H9 (cell line): ENCODE measurements around the gene PTMA. TPM values are rescaled to one million over a fixed set of nuclear protein-coding genes. Genes with fewer than 3 reads are reported as not detected.

Source experiments
- DNase-seq: peaks from one replicate; pipeline ENCODE4 v3.0.0-alpha.2; 2017
- H2AFZ ChIP-seq: one replicate; pipeline ENCODE4 v1.6.1; 2013; ENCODE audit warnings: mild to moderate bottlenecking, low read length, control low read depth, moderate library complexity
- H2AK5ac ChIP-seq: 2 replicates; pipeline ENCODE4 v1.6.1; 2013; ENCODE audit warnings: low read length, control low read depth, mixed read lengths; ENCODE audit not compliant: insufficient read length
- H2BK120ac ChIP-seq: one replicate; pipeline ENCODE4 v1.6.1; 2013; ENCODE audit warnings: low read depth, mild to moderate bottlenecking, low read length, control low read depth, inconsistent platforms; ENCODE audit not compliant: poor library complexity, severe bottlenecking
- H2BK12ac ChIP-seq: 2 replicates; pipeline ENCODE4 v1.6.1; 2013; ENCODE audit warnings: low read length, control low read depth, mixed read lengths, low read depth; ENCODE audit not compliant: insufficient read length
- H2BK15ac ChIP-seq: 2 replicates; pipeline ENCODE4 v1.6.1; 2013; ENCODE audit warnings: low read depth, low read length, control low read depth
- H2BK20ac ChIP-seq: one replicate; pipeline ENCODE4 v1.6.1; 2013; ENCODE audit warnings: low read depth, mild to moderate bottlenecking, low read length, control low read depth, inconsistent platforms; ENCODE audit not compliant: poor library complexity, severe bottlenecking
- H2BK5ac ChIP-seq: 2 replicates; pipeline ENCODE4 v1.6.1; 2013; ENCODE audit warnings: low read length, control low read depth, mixed read lengths; ENCODE audit not compliant: insufficient read length
- H3K14ac ChIP-seq: 2 replicates; pipeline ENCODE4 v1.6.1; 2013; ENCODE audit warnings: low read length, control low read depth; ENCODE audit not compliant: insufficient read depth
- H3K18ac ChIP-seq: 2 replicates; pipeline ENCODE4 v1.6.1; 2013; ENCODE audit warnings: low read depth, mild to moderate bottlenecking, mixed read lengths, low read length, control low read depth; ENCODE audit not compliant: insufficient read length
- H3K23ac ChIP-seq: 2 replicates; pipeline ENCODE4 v1.6.1; 2013; ENCODE audit warnings: low read length, control low read depth, mixed read lengths, low read depth; ENCODE audit not compliant: insufficient read length
- H3K23me2 ChIP-seq: 2 replicates; pipeline ENCODE4 v1.6.1; 2013; ENCODE audit warnings: low read depth, mild to moderate bottlenecking, mixed read lengths, low read length, control low read depth; ENCODE audit not compliant: insufficient read length, poor library complexity, severe bottlenecking
- H3K27ac ChIP-seq: 2 replicates; pipeline ENCODE4 v1.5.1; 2013; ENCODE audit warnings: low read length, control low read depth, mixed read lengths, low read depth; ENCODE audit not compliant: insufficient read length
- H3K27me3 ChIP-seq: 2 replicates; pipeline ENCODE4 v1.6.1; 2013; ENCODE audit warnings: low read length, control low read depth, inconsistent platforms; ENCODE audit not compliant: insufficient read depth
- H3K4ac ChIP-seq: 2 replicates; pipeline ENCODE4 v1.6.1; 2013; ENCODE audit warnings: low read depth, mild to moderate bottlenecking, control low read depth, inconsistent platforms, low read length, moderate library complexity
- H3K4me1 ChIP-seq: 2 replicates; pipeline ENCODE4 v1.6.1; 2013; ENCODE audit warnings: low read length, control low read depth, inconsistent platforms; ENCODE audit not compliant: insufficient read depth
- H3K4me2 ChIP-seq: 2 replicates; pipeline ENCODE4 v1.6.1; 2013; ENCODE audit warnings: low read length, control low read depth, mixed read lengths; ENCODE audit not compliant: insufficient read length, insufficient read depth
- H3K56ac ChIP-seq: 2 replicates; pipeline ENCODE4 v1.6.1; 2013; ENCODE audit warnings: low read depth, mild to moderate bottlenecking, mixed read lengths, low read length, control low read depth; ENCODE audit not compliant: insufficient read length
- H3K79me1 ChIP-seq: 2 replicates; pipeline ENCODE4 v1.6.1; 2013; ENCODE audit warnings: low read depth, mild to moderate bottlenecking, moderate library complexity, low read length, control low read depth, inconsistent platforms; ENCODE audit not compliant: insufficient read depth, poor library complexity, severe bottlenecking
- H3K79me2 ChIP-seq: 2 replicates; pipeline ENCODE4 v1.6.1; 2013; ENCODE audit warnings: low read length, control low read depth, inconsistent platforms; ENCODE audit not compliant: insufficient read depth
- H3K9ac ChIP-seq: 2 replicates; pipeline ENCODE4 v1.6.1; 2013; ENCODE audit warnings: low read length, control low read depth, mixed read lengths; ENCODE audit not compliant: insufficient read length; ENCODE audit errors: extremely low read depth
- H3K9me3 ChIP-seq: one replicate; pipeline ENCODE4 v1.6.1; 2013; ENCODE audit warnings: low read depth, low read length, inconsistent platforms; ENCODE audit not compliant: control insufficient read depth
- H3T11ph ChIP-seq: one replicate; pipeline ENCODE4 v1.6.1; 2013; ENCODE audit warnings: mild to moderate bottlenecking, low read length, control low read depth, inconsistent platforms
- H4K20me1 ChIP-seq: one replicate; pipeline ENCODE4 v1.6.1; 2013; ENCODE audit not compliant: control insufficient read depth, insufficient read length, insufficient read depth
- H4K5ac ChIP-seq: 2 replicates; pipeline ENCODE4 v1.6.1; 2013; ENCODE audit warnings: low read depth, mild to moderate bottlenecking, mixed read lengths, low read length, control low read depth; ENCODE audit not compliant: insufficient read length
- H4K8ac ChIP-seq: replicated peaks from 2 replicates; pipeline ENCODE4 v1.6.1; 2013; ENCODE audit warnings: low read length, control low read depth, mixed read lengths, low read depth; ENCODE audit not compliant: insufficient read length
- H4K91ac ChIP-seq: 2 replicates; pipeline ENCODE4 v1.6.1; 2013; ENCODE audit warnings: low read depth, mild to moderate bottlenecking, moderate library complexity, mixed read lengths, low read length, control low read depth; ENCODE audit not compliant: insufficient read length
- H3K27ac Mint-ChIP-seq, 3 experiments: 2 replicates in 2 of 3; 3 replicates in 1 of 3; pipeline ENCODE4 v1.8.0; 2020 to 2021; ENCODE audit warnings: mixed read lengths in 3 of 3, mild to moderate bottlenecking in 1 of 3, moderate library complexity in 1 of 3
- H3K27me3 Mint-ChIP-seq: 2 replicates; pipeline ENCODE4 v1.8.0; 2021; ENCODE audit warnings: low read depth, mild to moderate bottlenecking, moderate library complexity, mixed read lengths
- H3K36me3 Mint-ChIP-seq, 3 experiments: 2 replicates in 2 of 3; 3 replicates in 1 of 3; pipeline ENCODE4 v1.8.0; 2020 to 2021; ENCODE audit warnings: low read depth in 3 of 3, mixed read lengths in 3 of 3; ENCODE audit not compliant: insufficient read depth in 1 of 3
- H3K4me1 Mint-ChIP-seq, 2 experiments: 2 replicates each; pipeline ENCODE4 v1.8.0; 2020; ENCODE audit warnings: mixed read lengths in 2 of 2
- H3K4me3 Mint-ChIP-seq, 2 experiments: 2 replicates in 1 of 2; 3 replicates in 1 of 2; pipeline ENCODE4 v1.8.0; 2020 to 2021; ENCODE audit warnings: mild to moderate bottlenecking in 2 of 2, mixed read lengths in 2 of 2, moderate library complexity in 1 of 2
- H3K9me3 Mint-ChIP-seq, 2 experiments: 2 replicates in 1 of 2; 3 replicates in 1 of 2; pipeline ENCODE4 v1.8.0; 2020; ENCODE audit warnings: mild to moderate bottlenecking in 2 of 2, mixed read lengths in 2 of 2, moderate library complexity in 1 of 2
- CTCF ChIP-seq: fragments of 200-600 bp; sonication (generic); conservative IDR thresholded peaks from 3 replicates; pipeline ENCODE4 v1.8.0; 2021; ENCODE audit warnings: antibody characterized with exemption, mild to moderate bottlenecking
- WGBS: extraction: QIAGEN DNeasy Blood & Tissue Kit; methylation state at CpG from one replicate; pipeline ENCODE4 v1.1.7; 2013; ENCODE audit warnings: missing lambda C conversion rate, low lambda C conversion rate, mixed read lengths; ENCODE audit not compliant: insufficient read length; ENCODE audit errors: extremely low coverage; 5-methylcytosine and 5-hydroxymethylcytosine counted together
- total RNA-seq: library from RNA; stranded (reverse); gene quantifications from 2 replicates; pipeline ENCODE4 v1.2.1, GENCODE V29; 2021

The PTMA gene
- total RNA-seq, 1 experiment from 2014 or later: 1,963 TPM

- Mint-ChIP-seq H3K27me3 (no peaks in the 10 kb centered on the region), H3K4me3 (no peak overlapping the region), H3K36me3 (no peaks in the 10 kb centered on the region), H3K27ac (peak overlapping the region in 2 of 3 experiments; percentile 5 to 9; a peak in 1 of 7 replicates), H3K9me3 (no peaks in the 10 kb centered on the region), H3K4me1 (peaks cover 41 to 42% of the 10 kb centered on the region in 2 experiments)
- Histone ChIP-seq H3K4ac (no peak overlapping the region), H3K79me2 (no peaks in the 10 kb centered on the region), H3K9me3 (no peaks in the 10 kb centered on the region), H3K23ac (no peak overlapping the region), H3K79me1 (no peaks in the 10 kb centered on the region), H2BK15ac (no peak overlapping the region), H3K27me3 (no peaks in the 10 kb centered on the region), H2BK120ac (no peak overlapping the region), H3K4me1 (peaks cover 7% of the 10 kb centered on the region; the same call in 1 of the 2 replicates), H3K9ac (no peak overlapping the region), H4K20me1 (no peaks in the 10 kb centered on the region), H2BK12ac (no peak overlapping the region), H3T11ph (no peak overlapping the region), H2AK5ac (no peak overlapping the region), H3K23me2 (peaks cover 7% of the 10 kb centered on the region), H2BK5ac (no peak overlapping the region), H4K91ac (no peak overlapping the region), H2AFZ (no peak overlapping the region), H4K5ac (no peak overlapping the region), H3K14ac (no peak overlapping the region), H3K56ac (no peak overlapping the region), H3K4me2 (no peak overlapping the region), H4K8ac (no peak overlapping the region), H3K27ac (no peak overlapping the region), H2BK20ac (no peak overlapping the region), H3K18ac (no peak overlapping the region)
- TF ChIP-seq CTCF: peak; percentile 92
- WGBS: no CpG with 5 or more reads among the region's 8 CpGs
- peak; percentile 90 for DNase-seq
These were observed 30.7 kb upstream of the PTMA start for GRCh38 chr2:231677632-231678104.
